ENCODE data around the gene EFEMP1.

EFEMP1 gene

DNA sequence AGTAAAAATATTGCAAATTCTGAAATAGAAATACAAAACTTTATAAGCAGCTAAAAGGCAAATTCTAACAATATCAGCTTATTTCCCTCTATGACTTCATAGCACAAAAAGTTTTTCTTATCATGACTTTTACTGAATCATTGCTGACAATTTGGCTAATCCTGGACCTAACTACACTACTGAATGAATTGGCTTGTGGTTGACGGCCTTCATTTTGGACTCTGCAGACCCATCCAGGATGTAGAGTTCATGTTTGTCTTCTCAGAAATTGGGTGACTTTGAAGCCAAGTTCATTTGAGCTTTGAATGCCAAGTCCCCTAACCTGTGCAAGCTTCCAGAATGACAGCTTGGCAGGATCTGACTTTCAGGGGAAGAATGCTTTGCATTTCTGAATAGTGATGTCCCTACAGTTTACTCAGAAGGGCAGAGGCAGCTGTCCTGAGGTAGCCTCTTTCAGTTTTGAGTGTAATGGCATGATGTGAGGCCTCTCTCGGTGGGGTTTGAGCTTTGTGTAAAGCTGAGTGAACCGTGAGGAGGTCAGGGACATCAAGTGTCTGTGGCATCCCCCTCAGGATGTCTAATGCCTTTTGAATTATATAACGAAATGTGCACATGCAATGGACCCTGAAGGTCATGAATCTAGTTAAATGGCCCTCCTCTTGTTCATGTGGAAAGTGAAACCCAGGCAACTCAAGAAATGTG, 48.0 kb downstream of the EFEMP1 start:
- Mint-ChIP-seq H3K4me3 (no peak overlapping the region), H3K27ac (no peak overlapping the region), H3K36me3 (ENCODE audit: low read depth) (no peaks in the 10 kb centered on the region)

GRCh38 chr2:55874338-55874737, 49.2 kb downstream of the EFEMP1 start:
- no peak overlapping the region for H3K27ac Mint-ChIP-seq
- H3K36me3 Mint-ChIP-seq (ENCODE audit: low read depth) = no peaks in the 10 kb centered on the region
- H3K4me3 Mint-ChIP-seq = no peak overlapping the region
- peaks cover 9% of the 10 kb centered on the region for H3K27me3 Mint-ChIP-seq
- peaks cover 3% of the 10 kb centered on the region for H3K9me3 Mint-ChIP-seq
- H3K4me1 Mint-ChIP-seq (ENCODE audit: low read depth) = no peaks in the 10 kb centered on the region

More for the DNA sequence above, 48.0 kb downstream of the EFEMP1 start:
- peaks cover 3% of the 10 kb centered on the region for H3K9me3 Mint-ChIP-seq
- no peaks in the 10 kb centered on the region for H3K4me1 Mint-ChIP-seq (ENCODE audit: low read depth)
- peaks cover 9% of the 10 kb centered on the region for H3K27me3 Mint-ChIP-seq

GRCh38 chr2:55871637-55872036, 51.9 kb downstream of the EFEMP1 start:
- peaks cover 5% of the 10 kb centered on the region for H3K27me3 Mint-ChIP-seq
- H3K36me3 Mint-ChIP-seq (ENCODE audit: low read depth) = no peaks in the 10 kb centered on the region
- peaks cover 3% of the 10 kb centered on the region for H3K9me3 Mint-ChIP-seq
- no peak overlapping the region for H3K4me3 Mint-ChIP-seq
- no peak overlapping the region for H3K27ac Mint-ChIP-seq
- no peaks in the 10 kb centered on the region for H3K4me1 Mint-ChIP-seq (ENCODE audit: low read depth)

- Mint-ChIP-seq H3K9me3 (peaks cover 3% of the 10 kb centered on the region), H3K4me1 (ENCODE audit: low read depth) (no peaks in the 10 kb centered on the region), H3K4me3 (no peak overlapping the region), H3K36me3 (ENCODE audit: low read depth) (no peaks in the 10 kb centered on the region), H3K27me3 (peaks cover 5% of the 10 kb centered on the region), H3K27ac (no peak overlapping the region)
Measured at GRCh38 chr2:55869637-55870325, 53.8 kb downstream of the EFEMP1 start.

DNA sequence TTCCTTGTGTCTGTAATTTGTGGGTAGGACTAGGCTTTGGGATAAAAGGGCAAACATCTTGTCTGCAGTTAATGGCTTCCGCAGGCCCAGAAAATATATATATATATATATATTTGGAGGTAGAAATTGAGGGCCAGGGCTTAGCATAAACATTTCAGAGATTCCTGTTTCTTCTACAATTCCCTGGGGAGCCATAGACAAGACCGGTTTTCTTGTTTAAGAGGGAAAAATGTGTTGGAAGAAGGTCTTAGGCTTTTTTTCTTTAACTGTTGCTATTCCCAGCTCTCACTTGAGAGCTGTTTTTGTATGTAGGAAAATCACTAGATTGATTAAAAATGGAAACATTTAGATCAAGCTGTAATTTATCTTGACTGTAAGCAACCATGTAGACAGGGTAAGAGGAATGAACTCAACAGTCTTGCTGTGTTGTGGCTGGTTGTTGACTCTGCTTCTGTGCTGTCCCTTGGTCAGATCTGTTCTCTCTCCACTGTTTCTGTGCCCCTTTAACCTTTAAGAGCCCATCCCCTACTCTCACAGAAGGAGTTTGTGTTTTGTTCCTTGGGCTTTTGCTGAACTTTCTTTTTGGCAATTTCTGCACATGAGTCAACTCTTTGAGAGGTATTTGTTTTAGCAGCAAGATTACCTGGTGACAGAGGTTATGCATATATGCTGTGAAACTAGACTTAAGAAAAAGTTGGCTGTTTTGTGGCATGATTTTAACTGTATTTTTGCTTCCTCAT, 58.3 kb downstream of the EFEMP1 start:
- H3K27me3 Mint-ChIP-seq = no peaks in the 10 kb centered on the region
- H3K27ac Mint-ChIP-seq = no peak overlapping the region
- H3K4me1 Mint-ChIP-seq (ENCODE audit: low read depth) = no peaks in the 10 kb centered on the region
- H3K9me3 Mint-ChIP-seq = no peaks in the 10 kb centered on the region
- H3K4me3 Mint-ChIP-seq = no peak overlapping the region
- no peaks in the 10 kb centered on the region for H3K36me3 Mint-ChIP-seq (ENCODE audit: low read depth)

GRCh38 chr2:55864351-55865084, 59.1 kb downstream of the EFEMP1 start:
- Mint-ChIP-seq H3K27me3 (no peaks in the 10 kb centered on the region), H3K27ac (no peak overlapping the region), H3K4me3 (no peak overlapping the region), H3K9me3 (no peaks in the 10 kb centered on the region), H3K4me1 (ENCODE audit: low read depth) (no peaks in the 10 kb centered on the region), H3K36me3 (ENCODE audit: low read depth) (no peaks in the 10 kb centered on the region)

DNA sequence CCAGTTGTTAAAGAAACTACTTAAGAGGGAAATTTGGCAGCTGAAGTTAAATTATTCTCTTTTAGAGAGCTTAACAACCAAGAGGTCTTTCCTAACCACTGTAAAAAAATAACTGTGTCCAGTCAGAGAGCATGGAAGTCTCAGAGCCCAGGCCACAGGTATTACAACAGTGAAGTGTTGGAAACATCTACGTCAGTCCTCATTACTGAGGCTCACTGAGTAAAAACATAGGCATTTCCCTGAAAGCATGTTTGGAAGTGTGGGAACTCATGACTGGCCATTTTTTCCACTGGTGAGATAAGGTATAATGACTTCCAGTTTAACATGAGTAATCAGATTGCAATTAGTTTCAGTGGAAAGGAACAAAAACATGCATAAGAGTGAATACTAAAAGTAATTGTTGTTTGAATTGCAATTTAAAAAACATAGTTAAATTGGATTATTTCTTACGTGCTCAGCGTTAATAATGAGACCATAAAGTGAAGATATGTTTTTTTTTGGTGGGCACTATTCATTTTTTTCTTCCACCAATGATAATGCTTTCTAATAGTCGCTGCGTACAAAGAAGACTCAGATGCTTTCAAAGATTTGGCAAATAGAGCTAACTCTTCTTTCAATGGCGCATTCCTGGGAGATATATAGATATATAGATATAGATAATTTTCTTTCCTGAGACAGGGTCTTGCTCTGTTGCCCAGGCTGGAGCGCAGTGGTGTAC, 60.8 kb downstream of the EFEMP1 start:
- Mint-ChIP-seq H3K27me3 (no peaks in the 10 kb centered on the region), H3K36me3 (ENCODE audit: low read depth) (no peaks in the 10 kb centered on the region), H3K4me3 (no peak overlapping the region), H3K27ac (no peak overlapping the region), H3K9me3 (no peaks in the 10 kb centered on the region), H3K4me1 (ENCODE audit: low read depth) (no peaks in the 10 kb centered on the region)

GRCh38 chr2:55862246-55862645, 61.3 kb downstream of the EFEMP1 start:
- H3K36me3 Mint-ChIP-seq (ENCODE audit: low read depth) = no peaks in the 10 kb centered on the region
- no peak overlapping the region for H3K4me3 Mint-ChIP-seq
- H3K9me3 Mint-ChIP-seq = no peaks in the 10 kb centered on the region
- H3K4me1 Mint-ChIP-seq (ENCODE audit: low read depth) = no peaks in the 10 kb centered on the region
- no peaks in the 10 kb centered on the region for H3K27me3 Mint-ChIP-seq
- H3K27ac Mint-ChIP-seq = no peak overlapping the region

GRCh38 chr2:55861733-55862132, 61.8 kb downstream of the EFEMP1 start:
- H3K27me3 Mint-ChIP-seq = no peaks in the 10 kb centered on the region
- H3K27ac Mint-ChIP-seq = no peak overlapping the region
- no peak overlapping the region for H3K4me3 Mint-ChIP-seq
- no peaks in the 10 kb centered on the region for H3K36me3 Mint-ChIP-seq (ENCODE audit: low read depth)
- no peaks in the 10 kb centered on the region for H3K4me1 Mint-ChIP-seq (ENCODE audit: low read depth)
- H3K9me3 Mint-ChIP-seq = no peaks in the 10 kb centered on the region

- H3K27me3 Mint-ChIP-seq = no peaks in the 10 kb centered on the region
- H3K36me3 Mint-ChIP-seq (ENCODE audit: low read depth) = no peaks in the 10 kb centered on the region
- no peak overlapping the region for H3K4me3 Mint-ChIP-seq
- H3K4me1 Mint-ChIP-seq (ENCODE audit: low read depth) = no peaks in the 10 kb centered on the region
- H3K9me3 Mint-ChIP-seq = no peaks in the 10 kb centered on the region
- no peak overlapping the region for H3K27ac Mint-ChIP-seq
Measured at GRCh38 chr2:55860832-55861231, 62.8 kb downstream of the EFEMP1 start.

GRCh38 chr2:55859875-55860274, 63.7 kb downstream of the EFEMP1 start:
- H3K27me3 Mint-ChIP-seq = no peaks in the 10 kb centered on the region
- H3K27ac Mint-ChIP-seq = no peak overlapping the region
- no peaks in the 10 kb centered on the region for H3K9me3 Mint-ChIP-seq
- no peaks in the 10 kb centered on the region for H3K36me3 Mint-ChIP-seq (ENCODE audit: low read depth)
- H3K4me1 Mint-ChIP-seq (ENCODE audit: low read depth) = no peaks in the 10 kb centered on the region
- H3K4me3 Mint-ChIP-seq = no peak overlapping the region

DNA sequence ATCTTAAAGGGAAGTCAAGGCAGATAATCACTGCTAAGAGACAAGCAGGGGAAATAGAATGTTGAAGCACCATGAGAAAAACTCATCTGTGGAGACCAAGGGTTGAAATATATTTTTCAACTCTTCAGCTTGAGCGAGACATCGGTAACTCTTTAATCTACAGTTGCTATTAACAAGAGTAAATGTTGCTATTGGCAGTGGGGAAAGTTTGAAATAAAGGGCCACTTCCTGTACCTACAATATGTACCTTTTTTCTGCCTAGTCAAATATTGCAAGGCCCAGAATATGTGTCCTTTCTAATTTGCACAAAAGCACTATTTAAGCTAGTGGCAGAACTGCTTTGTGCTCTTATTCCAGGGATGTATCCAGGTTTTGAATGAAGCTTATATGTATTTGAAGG, 65.8 kb downstream of the EFEMP1 start:
- Mint-ChIP-seq H3K36me3 (ENCODE audit: low read depth) (no peaks in the 10 kb centered on the region), H3K27me3 (no peaks in the 10 kb centered on the region), H3K4me3 (no peak overlapping the region), H3K4me1 (ENCODE audit: low read depth) (no peaks in the 10 kb centered on the region), H3K27ac (no peak overlapping the region), H3K9me3 (no peaks in the 10 kb centered on the region)

DNA sequence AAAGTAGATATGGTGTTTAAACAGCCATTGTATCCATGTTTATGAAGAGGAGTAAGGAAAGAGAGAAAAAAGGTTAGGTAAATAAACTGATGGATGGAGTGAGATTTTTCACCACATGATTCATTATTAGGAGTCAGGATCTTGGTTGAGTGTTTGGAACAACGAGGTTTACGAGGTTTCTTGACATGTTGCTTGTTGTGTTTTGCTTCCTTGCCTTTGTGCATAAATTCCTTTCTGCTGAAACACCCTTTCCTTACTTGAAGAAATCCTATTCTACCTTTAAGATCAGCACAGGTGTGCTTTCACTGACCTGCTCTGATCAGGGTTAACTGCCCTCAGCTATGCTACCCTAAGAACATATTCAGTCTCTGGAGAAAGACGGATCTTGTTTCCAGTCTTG, 66.6 kb downstream of the EFEMP1 start:
- Mint-ChIP-seq H3K36me3 (ENCODE audit: low read depth) (no peaks in the 10 kb centered on the region), H3K27ac (no peak overlapping the region), H3K4me1 (ENCODE audit: low read depth) (no peaks in the 10 kb centered on the region), H3K4me3 (no peak overlapping the region), H3K9me3 (no peaks in the 10 kb centered on the region), H3K27me3 (no peaks in the 10 kb centered on the region)

DNA sequence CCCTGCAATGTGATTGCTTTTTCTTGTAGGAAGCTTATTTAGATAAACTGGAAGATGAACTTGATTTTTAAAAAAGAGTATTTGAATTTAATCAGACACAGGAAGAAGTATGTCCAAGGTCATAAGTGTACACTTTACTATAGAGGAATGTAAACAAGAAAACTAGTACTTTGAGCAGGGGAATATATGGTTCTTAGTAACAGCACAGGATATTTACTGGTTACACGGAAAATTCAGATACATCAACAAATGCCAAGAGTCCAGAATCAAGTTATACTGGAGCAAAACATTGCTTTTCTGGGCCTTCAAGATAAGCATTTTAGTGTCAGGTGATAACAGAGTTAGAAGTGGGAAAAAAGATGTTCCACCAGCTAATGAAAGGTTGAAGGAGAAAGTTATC, 75.5 kb downstream of the EFEMP1 start:
- H3K27me3 Mint-ChIP-seq = no peaks in the 10 kb centered on the region
- no peaks in the 10 kb centered on the region for H3K36me3 Mint-ChIP-seq (ENCODE audit: low read depth)
- H3K4me1 Mint-ChIP-seq (ENCODE audit: low read depth) = no peaks in the 10 kb centered on the region
- no peak overlapping the region for H3K4me3 Mint-ChIP-seq
- peaks cover 3% of the 10 kb centered on the region for H3K9me3 Mint-ChIP-seq
- no peak overlapping the region for H3K27ac Mint-ChIP-seq
